Adrenal gland (tissue), 12 donors: ENCODE measurements around the gene INSYN1. TPM values are rescaled to one million over a fixed set of nuclear protein-coding genes. Genes with fewer than 3 reads are reported as not detected.

Experiments
- DNase-seq, 7 donors: peaks; one replicate each; pipeline ENCODE4 v3.0.0-alpha.2; 2019 to 2020
- H3K27ac ChIP-seq, 5 donors: fragments of 200-600 bp; sonication (generic) in 4 of 5; 1 replicate in 3 of 5; 2 replicates in 2 of 5; pipeline versions ENCODE4 v1.5.1 to v1.8.0; 2016 to 2020; ENCODE audit warnings: mild to moderate bottlenecking in 1 of 5
- H3K27me3 ChIP-seq: fragments of 200-600 bp; 2 replicates; pipeline ENCODE4 v1.8.0; 2021
- H3K36me3 ChIP-seq, 2 donors: fragments of 200-600 bp; replicated peaks in 1 of 2; 1 replicate in 1 of 2; 2 replicates in 1 of 2; pipeline versions ENCODE4 v1.5.1 to v1.8.0; 2018 to 2022
- H3K4me1 ChIP-seq, 2 donors: fragments of 200-600 bp; replicated peaks in 1 of 2; 1 replicate in 1 of 2; 2 replicates in 1 of 2; pipeline versions ENCODE4 v1.5.1 to v1.8.0; 2018 to 2021
- H3K4me3 ChIP-seq, 4 donors: fragments of 200-600 bp; sonication (generic) in 3 of 4; one replicate each; pipeline ENCODE4 v1.5.1; 2016 to 2018
- H3K9me3 ChIP-seq, 3 donors: fragments of 200-600 bp; sonication (generic) in 1 of 3; replicated peaks in 1 of 3; 1 replicate in 2 of 3; 2 replicates in 1 of 3; pipeline versions ENCODE4 v1.5.1 to v1.8.0; 2016 to 2021
- CTCF ChIP-seq, 6 experiments: fragments of 450-650 bp in 4 of 6; fragments of 200-600 bp in 2 of 6; sonication (generic) in 1 of 6; IDR thresholded peaks; 1 replicate in 5 of 6; 2 replicates in 1 of 6; pipeline versions ENCODE4 v1.5.1 to v1.8.0; 2016 to 2021; ENCODE audit warnings: antibody characterized with exemption in 6 of 6, mild to moderate bottlenecking in 2 of 6, moderate library complexity in 1 of 6
- POLR2A ChIP-seq, 2 donors: fragments of 450-650 bp; IDR thresholded peaks; one replicate each; pipeline ENCODE4 v1.6.1; 2017; ENCODE audit warnings: antibody characterized with exemption in 2 of 2, mild to moderate bottlenecking in 2 of 2, moderate library complexity in 1 of 2
- WGBS, 4 donors: extraction: QIAGEN DNeasy Blood & Tissue Kit in 2 of 4; methylation state at CpG; one replicate each; pipeline versions ENCODE4 v1.1.5 to v1.1.7; 2013 to 2017; 5-methylcytosine and 5-hydroxymethylcytosine counted together
- intact Hi-C, 2 donors: fragments of 100-400 bp; cut with DNase I; formaldehyde crosslinking; loops; one replicate each; pipeline versions ENCODE4 v1.14.1 to v1.15.0; 2022 to 2023
- polyA plus RNA-seq, 3 donors: library from polyadenylated mRNA; stranded (reverse); fragments of 200-250 nt in 2 of 3; fragments of 350-450 nt in 1 of 3; fragmentation: Illumina TruSeq in 1 of 3; extraction: RNeasy Lipid Tissue Mini Kit (QIAGEN cat#74804) in 1 of 3; gene quantifications; one replicate each; pipeline ENCODE4 v1.2.3, GENCODE V29; 2013 to 2014
- total RNA-seq, 9 donors: library from RNA; depleted of rRNA in 4 of 9; stranded (reverse); fragments of >200 nt in 4 of 9; fragments of 120-200 nt in 1 of 9; fragmentation: NEBNext Ultra II Directional in 1 of 9; extraction: Animal tissue kit (Norgen Biotek cat#: 25700) in 1 of 9; gene quantifications; one replicate each; pipeline versions ENCODE4 v1.1.0 to v1.2.4, GENCODE V29; 2013 to 2023
- donor health status: healthy with polysubstance abuse.
- donor health status: Bipolar disorder and iron deficiency.
- donor health status: DM: yes; HTN: yes; CAD: no.
- donor health status: DM: no; HTN: no; CAD: no.
- donor health status: DM: no; HTN: no; CAD: no.
- donor health status: DM: yes; HTN: yes; CAD: no.

INSYN1 gene
- total and polyA plus RNA-seq, 12 donors, result 0.68 to 19.5 (median 3.7) TPM

- intact Hi-C loops, result no loop called here
- no peak overlapping the region for H3K27ac ChIP-seq
- H3K27me3 ChIP-seq, result no peaks in the 10 kb centered on the region
- no peak overlapping the region for H3K4me3 ChIP-seq
- DNase-seq, result no peak
- H3K36me3 ChIP-seq, result peaks cover 0 to 62% of the 10 kb centered on the region in 2 donors
- no peaks in the 10 kb centered on the region for H3K4me1 ChIP-seq
- TF ChIP-seq POLR2A (IDR thresholded peaks at IDR 0.05), result no peak
- TF ChIP-seq CTCF (IDR thresholded peaks at IDR 0.05), result no peak
- H3K9me3 ChIP-seq, result no peaks in the 10 kb centered on the region
These were observed 41.0 kb downstream of the INSYN1 start for GRCh38 chr15:73712107-73712506.

- H3K27me3 ChIP-seq, result no peaks in the 10 kb centered on the region
- peaks cover 0 to 68% of the 10 kb centered on the region in 2 donors for H3K36me3 ChIP-seq
- DNase-seq, result no peak
- no peak overlapping the region for H3K4me3 ChIP-seq
- 78 to 94% (median 88%) methylated on average over 4 of the region's 4 CpGs for WGBS, 4 donors
- no peak overlapping the region for H3K27ac ChIP-seq
- H3K4me1 ChIP-seq, result no peaks in the 10 kb centered on the region
- intact Hi-C loops, result no loop called here
- TF ChIP-seq CTCF (IDR thresholded peaks at IDR 0.05), result no peak
- TF ChIP-seq POLR2A (IDR thresholded peaks at IDR 0.05), result no peak
- no peaks in the 10 kb centered on the region for H3K9me3 ChIP-seq
These were observed 41.6 kb downstream of the INSYN1 start for GRCh38 chr15:73711526-73711925.

GRCh38 chr15:73710321-73710720, 42.8 kb downstream of the INSYN1 start:
- Histone ChIP-seq H3K4me1 (peaks cover under 1 to 4% of the 10 kb centered on the region in 2 donors), H3K4me3 (no peak overlapping the region), H3K27ac (no peak overlapping the region), H3K36me3 (peaks cover 0 to 72% of the 10 kb centered on the region in 2 donors), H3K27me3 (no peaks in the 10 kb centered on the region), H3K9me3 (no peaks in the 10 kb centered on the region)
- WGBS, 4 donors, result 71 to 93% (median 76%) methylated on average over 5 of the region's 5 CpGs
- no peak for DNase-seq
- intact Hi-C loops, result no loop called here
- TF ChIP-seq POLR2A (IDR thresholded peaks at IDR 0.05) (no peak), CTCF (IDR thresholded peaks at IDR 0.05) (no peak)

- Histone ChIP-seq H3K27me3 (no peaks in the 10 kb centered on the region), H3K4me1 (peaks cover 5 to 9% of the 10 kb centered on the region in 2 donors), H3K4me3 (no peak overlapping the region), H3K36me3 (peaks cover 0 to 78% of the 10 kb centered on the region in 2 donors), H3K27ac (no peak overlapping the region), H3K9me3 (no peaks in the 10 kb centered on the region)
- WGBS, 4 donors, result 74 to 91% (median 85%) methylated on average over 4 of the region's 4 CpGs
- TF ChIP-seq POLR2A (IDR thresholded peaks at IDR 0.05), result no peak
- no peak for TF ChIP-seq CTCF (IDR thresholded peaks at IDR 0.05)
- no peak for DNase-seq
- intact Hi-C loops, result loop anchor here (10.0 kb wide), 3 partner anchors 75 to 405 kb away; partner anchors contain the start of gene NPTN (in 1 of the 2)
These were observed 43.5 kb downstream of the INSYN1 start for GRCh38 chr15:73709686-73710085.
